Thymus (tissue), 11 donors: ENCODE measurements around the gene AIMP1. TPM values are rescaled to one million over a fixed set of nuclear protein-coding genes. Genes with fewer than 3 reads are reported as not detected.
"Not testable (repeated sequence)": the region's sequence is repeated elsewhere in the genome, so short reads cannot be mapped to it uniquely, and the experiment has no call there.

ENCODE experiments used
- DNase-seq, 9 donors: peaks; one replicate each; pipeline ENCODE4 v3.0.0-alpha.2; 2013; ENCODE audit warnings: low spot score in 9 of 9, low read depth in 6 of 9, missing footprints in 1 of 9
- H3K27ac ChIP-seq, 2 donors: one replicate each; pipeline ENCODE4 v1.5.1; 2013; ENCODE audit warnings: control low read depth in 1 of 2, low read depth in 1 of 2, low read length in 1 of 2, mild to moderate bottlenecking in 1 of 2, moderate library complexity in 1 of 2
- H3K27me3 ChIP-seq, 2 donors: one replicate each; pipeline ENCODE4 v1.5.1; 2013; ENCODE audit warnings: low read length in 1 of 2; ENCODE audit not compliant: control insufficient read depth in 2 of 2, insufficient read depth in 1 of 2
- H3K36me3 ChIP-seq, 2 donors: one replicate each; pipeline ENCODE4 v1.5.1; 2013; ENCODE audit warnings: low read length in 1 of 2, mild to moderate bottlenecking in 1 of 2, moderate library complexity in 1 of 2; ENCODE audit not compliant: control insufficient read depth in 2 of 2, insufficient read depth in 2 of 2
- H3K4me1 ChIP-seq, 2 donors: one replicate each; pipeline ENCODE4 v1.5.1; 2013; ENCODE audit warnings: low read length in 2 of 2; ENCODE audit not compliant: control insufficient read depth in 2 of 2, insufficient read depth in 2 of 2
- H3K4me3 ChIP-seq, 2 donors: one replicate each; pipeline ENCODE4 v1.5.1; 2013; ENCODE audit warnings: low read length in 2 of 2, control low read depth in 1 of 2, mild to moderate bottlenecking in 1 of 2
- H3K9me3 ChIP-seq, 2 donors: one replicate each; pipeline ENCODE4 v1.5.1; 2013; ENCODE audit warnings: low read length in 1 of 2, mild to moderate bottlenecking in 1 of 2; ENCODE audit not compliant: control insufficient read depth in 2 of 2, insufficient read depth in 1 of 2
- WGBS: extraction: QIAGEN DNeasy Blood & Tissue Kit; methylation state at CpG from one replicate; pipeline ENCODE4 v1.1.7; 2013; 5-methylcytosine and 5-hydroxymethylcytosine counted together
- polyA plus RNA-seq: library from polyadenylated mRNA; stranded (reverse); fragments of 200-250 nt; gene quantifications from one replicate; pipeline ENCODE4 v1.2.3, GENCODE V29; 2013
- total RNA-seq: library from RNA; stranded (reverse); fragments of 120-200 nt; gene quantifications from one replicate; pipeline ENCODE4 v1.2.4, GENCODE V29; 2013
- donor health status: healthy.

AIMP1 gene
- total and polyA plus RNA-seq, 2 donors, result 39.3 to 46.2 TPM

DNA sequence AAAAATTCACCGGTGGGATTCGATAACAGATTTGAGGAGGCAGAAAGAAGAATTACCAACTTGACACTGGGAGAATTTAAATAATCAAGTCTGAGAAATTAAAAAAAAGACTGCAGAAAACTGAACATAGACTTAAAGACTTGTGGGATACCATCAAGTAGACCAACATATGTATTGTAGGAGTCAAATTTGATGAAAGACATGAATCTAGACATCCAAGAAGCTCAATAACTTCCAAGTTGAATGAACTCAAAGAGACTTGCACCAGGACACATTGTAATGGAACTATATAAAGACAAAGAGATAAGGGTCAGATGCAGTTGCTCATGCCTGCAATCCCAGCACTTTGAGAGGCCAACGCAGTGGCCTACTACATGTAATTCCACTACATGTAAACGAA is 82.5 kb downstream of the AIMP1 start:
- H3K27me3 ChIP-seq, H3K36me3 ChIP-seq, H3K9me3 ChIP-seq, H3K4me1 ChIP-seq, DNase-seq, H3K27ac ChIP-seq, H3K4me3 ChIP-seq: not testable (repeated sequence)
- 87% methylated on average over 2 of the region's 4 CpGs for WGBS

Other genes with a start within 250 kb of the AIMP1 start
- 34.8 TPM for gene TBCK, start 341 bp upstream of the AIMP1 start, total RNA-seq
- 17.9 TPM for gene TBCK, start 341 bp upstream of the AIMP1 start, polyA plus RNA-seq
- gene GIMD1, start 52.2 kb downstream of the AIMP1 start, total RNA-seq, result not detected
- 0.07 TPM for gene GIMD1, start 52.2 kb downstream of the AIMP1 start, polyA plus RNA-seq